ENCODE data around the gene ALOXE3. TPM values are rescaled to one million over a fixed set of nuclear protein-coding genes. Genes with fewer than 3 reads are reported as not detected.

Gene ALOXE3
- total RNA-seq, 1 donor from 2014 or later = not detected

- Mint-ChIP-seq H3K27me3 (ENCODE audit: unreplicated experiment) (peaks cover 29% of the 10 kb centered on the region), H3K4me3 (ENCODE audit: unreplicated experiment) (no peak overlapping the region), H3K36me3 (ENCODE audit: unreplicated experiment) (no peaks in the 10 kb centered on the region), H3K9me3 (ENCODE audit: unreplicated experiment) (peaks cover 3% of the 10 kb centered on the region), H3K27ac (ENCODE audit: unreplicated experiment) (no peak overlapping the region), H3K4me1 (ENCODE audit: low read depth, unreplicated experiment) (peaks cover 6% of the 10 kb centered on the region)
- TF ChIP-seq CTCF (IDR thresholded peaks at IDR 0.05; ENCODE audit: partially characterized antibody, unreplicated experiment) = no peak
- DNase-seq = no peak
Observed at GRCh38 chr17:8069587-8069860, 48.8 kb downstream of the ALOXE3 start.

- peaks cover 2% of the 10 kb centered on the region for H3K9me3 Mint-ChIP-seq (ENCODE audit: unreplicated experiment)
Observed at GRCh38 chr17:8068736-8069586, 49.4 kb downstream of the ALOXE3 start.

GRCh38 chr17:8067806-8068205 lies 50.5 kb downstream of the ALOXE3 start:
- DNase-seq = no peak
- H3K9me3 Mint-ChIP-seq (ENCODE audit: unreplicated experiment) = peaks cover 2% of the 10 kb centered on the region
- TF ChIP-seq CTCF (IDR thresholded peaks at IDR 0.05; ENCODE audit: partially characterized antibody, unreplicated experiment) = no peak
- peaks cover 31% of the 10 kb centered on the region for H3K27me3 Mint-ChIP-seq (ENCODE audit: unreplicated experiment)
- H3K36me3 Mint-ChIP-seq (ENCODE audit: unreplicated experiment) = no peaks in the 10 kb centered on the region
- H3K4me1 Mint-ChIP-seq (ENCODE audit: low read depth, unreplicated experiment) = peaks cover 2% of the 10 kb centered on the region
- H3K4me3 Mint-ChIP-seq (ENCODE audit: unreplicated experiment) = no peak overlapping the region
- no peak overlapping the region for H3K27ac Mint-ChIP-seq (ENCODE audit: unreplicated experiment)

More at GRCh38 chr17:8068736-8069586, 49.4 kb downstream of the ALOXE3 start:
- DNase-seq = no peak
- H3K4me3 Mint-ChIP-seq (ENCODE audit: unreplicated experiment) = no peak overlapping the region
- peaks cover 6% of the 10 kb centered on the region for H3K4me1 Mint-ChIP-seq (ENCODE audit: low read depth, unreplicated experiment)
- no peak for TF ChIP-seq CTCF (IDR thresholded peaks at IDR 0.05; ENCODE audit: partially characterized antibody, unreplicated experiment)
- H3K27ac Mint-ChIP-seq (ENCODE audit: unreplicated experiment) = no peak overlapping the region
- no peaks in the 10 kb centered on the region for H3K36me3 Mint-ChIP-seq (ENCODE audit: unreplicated experiment)
- peaks cover 32% of the 10 kb centered on the region for H3K27me3 Mint-ChIP-seq (ENCODE audit: unreplicated experiment)

- TF ChIP-seq CTCF (IDR thresholded peaks at IDR 0.05; ENCODE audit: partially characterized antibody, unreplicated experiment) = no peak
- Mint-ChIP-seq H3K9me3 (ENCODE audit: unreplicated experiment) (peaks cover 2% of the 10 kb centered on the region), H3K4me1 (ENCODE audit: low read depth, unreplicated experiment) (no peaks in the 10 kb centered on the region), H3K27me3 (ENCODE audit: unreplicated experiment) (peaks cover 31% of the 10 kb centered on the region), H3K4me3 (ENCODE audit: unreplicated experiment) (no peak overlapping the region), H3K36me3 (ENCODE audit: unreplicated experiment) (no peaks in the 10 kb centered on the region), H3K27ac (ENCODE audit: unreplicated experiment) (no peak overlapping the region)
- DNase-seq = no peak
Observed at GRCh38 chr17:8066841-8067775, 51.2 kb downstream of the ALOXE3 start.
